ENCODE results near the gene NAV1. TPM values are rescaled to one million over a fixed set of nuclear protein-coding genes. Genes with fewer than 3 reads are reported as not detected.
"Not testable (repeated sequence)": the region's sequence is repeated elsewhere in the genome, so short reads cannot be mapped to it uniquely, and the experiment has no call there.

Gene NAV1
- total RNA-seq, 1 donor from 2014 or later, result 16.5 TPM

DNA sequence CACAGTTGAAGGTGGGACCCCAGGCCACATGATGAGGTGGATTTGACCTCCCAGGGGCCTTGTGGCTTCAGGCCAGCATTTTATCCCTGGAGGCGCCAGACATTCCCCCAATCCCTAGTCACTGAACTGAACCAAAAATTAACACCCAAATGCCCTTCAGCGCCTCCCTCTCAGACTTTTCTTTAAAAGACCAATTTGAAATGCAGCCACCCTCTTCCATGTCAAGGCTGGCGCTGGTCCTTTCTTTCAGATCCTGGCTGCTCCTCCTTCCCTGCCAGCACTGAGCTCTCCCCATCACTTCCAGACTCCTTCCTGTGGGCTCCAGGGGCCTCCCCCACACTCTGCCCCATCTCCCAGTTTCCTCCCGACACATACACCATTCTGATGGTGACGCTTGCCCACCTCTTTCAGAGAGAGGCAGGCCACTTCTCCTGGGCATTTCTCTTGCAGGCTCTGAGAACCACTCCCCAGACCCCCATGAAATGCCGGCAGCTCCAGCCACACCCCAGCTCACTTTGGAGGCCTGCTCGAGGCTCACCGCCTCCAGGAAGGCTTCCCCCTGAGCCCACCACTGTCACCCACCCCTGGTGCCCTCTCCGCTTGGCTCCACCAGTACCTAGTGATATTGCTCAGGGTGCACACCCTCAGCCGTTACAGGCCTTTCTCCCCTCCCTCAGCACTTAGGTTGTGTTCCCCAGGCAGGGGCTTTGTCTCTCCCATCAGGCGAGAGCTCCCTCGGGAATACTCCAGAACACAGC is 27.0 kb downstream of the NAV1 start:
- no peak for DNase-seq

GRCh38 chr1:201566529-201566823 is 27.5 kb downstream of the NAV1 start:
- no peak for DNase-seq

DNA sequence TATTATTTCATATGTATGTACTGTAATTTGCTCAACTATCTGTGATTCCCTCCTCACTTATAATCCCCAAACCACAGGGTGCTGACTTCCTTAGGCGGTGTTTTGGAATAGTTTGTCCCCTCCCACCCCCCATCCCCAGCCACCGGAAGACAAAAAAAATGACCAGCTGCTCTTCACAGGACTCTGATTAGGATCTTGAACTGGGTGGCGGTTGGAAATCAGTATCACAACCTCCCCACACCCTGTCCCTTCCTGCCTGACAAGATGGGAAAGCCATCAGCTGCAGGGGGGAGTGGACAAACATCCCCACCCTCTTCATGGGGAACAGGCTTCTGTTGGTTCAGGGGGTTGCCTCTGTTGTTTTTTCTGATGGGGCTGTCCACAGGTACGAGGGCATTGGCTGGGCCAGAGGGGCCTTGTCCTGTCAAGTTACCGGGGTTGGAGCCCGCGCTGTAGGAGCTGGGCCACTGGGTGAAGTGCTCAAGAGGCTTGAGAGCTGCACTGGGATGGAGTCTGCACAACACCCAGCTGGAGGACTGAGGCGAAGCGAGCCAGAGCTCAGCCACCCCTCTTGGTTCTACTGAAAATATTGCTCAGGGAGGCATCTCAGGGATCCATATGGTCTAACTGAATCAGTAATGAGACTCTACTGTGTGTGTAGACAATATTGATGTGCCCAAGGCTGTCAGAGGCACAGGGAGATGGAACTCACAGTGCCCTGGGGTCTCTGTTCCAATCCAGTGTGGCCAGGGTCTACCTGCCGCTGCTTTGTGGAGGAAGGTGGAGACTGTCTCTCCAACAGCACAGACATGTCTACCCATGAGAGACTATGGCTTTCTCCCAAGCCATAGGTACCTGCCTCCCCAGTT is 28.2 kb downstream of the NAV1 start:
- DNase-seq, result no peak

GRCh38 chr1:201568265-201568664 is 29.3 kb downstream of the NAV1 start:
- no peak for DNase-seq

- no peak for DNase-seq
Observed at GRCh38 chr1:201568859-201569294, 29.9 kb downstream of the NAV1 start.

DNA sequence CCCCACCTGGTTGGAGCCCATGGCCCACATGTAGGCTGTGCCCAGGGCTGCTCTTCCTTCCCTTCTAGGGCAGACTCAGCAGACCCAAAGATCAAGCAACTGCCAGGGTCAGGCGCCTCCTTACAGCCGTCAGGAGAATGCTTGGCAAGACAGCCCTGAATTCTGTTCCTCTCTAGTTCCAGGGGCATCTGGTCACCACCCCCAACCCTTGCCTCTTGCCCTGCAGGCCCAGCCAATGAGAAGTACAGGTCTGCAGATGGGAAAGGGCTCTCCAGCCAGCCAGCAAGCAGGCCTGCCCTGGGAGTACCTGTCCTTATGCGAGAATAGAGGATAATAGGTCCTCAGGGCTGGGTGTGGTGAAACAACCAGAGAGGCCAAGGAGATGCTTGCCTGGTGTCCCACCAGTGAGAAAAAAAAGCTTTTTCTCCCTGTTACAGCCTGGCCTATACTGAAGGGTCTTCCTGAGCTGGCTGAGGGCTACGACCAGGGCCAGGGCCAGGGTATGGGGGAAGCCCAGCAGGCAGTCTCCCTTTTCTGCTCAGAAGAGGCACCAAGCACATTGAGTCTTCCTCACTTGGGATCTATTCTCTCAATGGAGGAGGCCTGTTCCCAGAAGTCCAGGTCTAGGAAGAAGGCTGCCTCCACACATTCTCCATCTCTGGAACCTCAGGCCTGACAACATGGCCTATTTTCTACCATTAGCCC is 31.4 kb downstream of the NAV1 start:
- DNase-seq, result no peak

DNA sequence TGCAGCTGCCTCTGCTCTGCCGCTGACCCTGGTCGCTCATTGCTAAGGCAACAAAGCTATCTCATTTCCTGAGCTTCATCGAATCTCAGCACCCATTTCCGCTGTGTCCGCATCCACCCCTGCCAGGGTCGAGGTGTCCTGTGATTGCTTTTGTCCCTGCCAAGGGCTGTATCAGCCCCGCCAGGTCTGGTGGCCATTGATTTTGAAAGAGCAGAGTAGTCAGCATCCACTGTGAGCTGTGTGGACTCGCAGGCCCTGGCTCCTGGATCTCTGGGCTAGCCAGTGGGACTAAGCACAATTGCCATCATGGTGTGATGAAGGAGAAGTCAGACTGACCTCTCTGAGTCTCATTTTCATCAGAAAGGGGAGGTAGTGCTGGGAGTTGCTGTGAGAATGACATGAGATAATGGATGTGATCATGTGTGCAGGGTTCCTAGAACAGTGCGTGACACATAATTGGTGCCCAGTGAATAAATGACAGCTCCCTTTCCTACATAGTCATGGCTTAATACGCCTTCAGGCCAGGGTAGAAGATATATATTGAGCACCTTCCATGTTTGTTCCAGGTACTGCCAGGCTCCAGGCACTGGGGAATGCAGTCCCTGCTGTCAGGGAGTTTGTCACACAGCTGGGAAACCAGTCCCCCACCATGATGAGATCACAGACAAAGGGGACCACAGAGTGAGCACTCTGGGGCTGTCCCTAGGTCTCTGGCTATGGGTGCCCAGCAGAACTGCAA is 32.1 kb downstream of the NAV1 start:
- peak; percentile 51 for DNase-seq

DNA sequence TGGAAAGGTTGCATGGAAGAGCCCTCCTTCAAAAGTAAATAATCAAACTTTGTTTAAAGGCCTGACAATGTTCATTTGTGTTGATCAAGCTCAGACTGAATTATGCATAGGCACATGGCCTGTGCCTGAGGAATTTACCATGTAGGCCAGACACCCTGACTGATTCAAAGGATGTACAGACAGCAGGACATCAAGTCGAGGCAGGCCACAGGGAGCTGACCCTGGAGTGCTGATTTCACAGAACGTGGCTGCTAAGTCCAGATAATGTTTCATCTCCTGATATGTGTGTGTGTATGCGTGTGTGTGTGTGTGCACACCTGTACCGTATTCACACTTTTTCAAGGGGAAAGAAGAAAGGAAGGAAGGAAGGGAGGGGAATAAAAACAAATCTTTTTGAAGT is 34.1 kb downstream of the NAV1 start:
- no peak for DNase-seq

DNA sequence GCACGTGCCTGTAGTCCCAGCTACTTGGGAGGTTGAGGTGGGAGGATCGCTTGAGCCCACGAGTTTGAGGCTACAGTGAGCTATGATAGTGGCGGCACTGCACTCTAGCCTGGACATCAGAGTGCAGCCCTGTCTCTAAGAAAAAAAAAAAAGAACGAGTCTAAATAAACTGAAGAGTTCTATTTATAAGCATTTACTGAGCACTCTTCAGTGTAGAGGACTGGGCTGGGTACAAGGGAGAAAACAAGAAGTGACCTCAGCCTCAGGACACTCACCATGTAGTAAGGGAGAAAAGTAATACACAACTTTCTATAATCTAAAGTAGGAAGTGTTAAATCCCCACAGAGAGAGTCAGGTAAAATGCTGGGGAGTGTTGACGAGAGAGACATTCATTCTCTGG is 35.0 kb downstream of the NAV1 start:
- DNase-seq, result no peak

- no peak for DNase-seq
Observed at GRCh38 chr1:201575912-201576311, 37.0 kb downstream of the NAV1 start.

- DNase-seq, result no peak
Observed at GRCh38 chr1:201576914-201577313, 38.0 kb downstream of the NAV1 start.

DNA sequence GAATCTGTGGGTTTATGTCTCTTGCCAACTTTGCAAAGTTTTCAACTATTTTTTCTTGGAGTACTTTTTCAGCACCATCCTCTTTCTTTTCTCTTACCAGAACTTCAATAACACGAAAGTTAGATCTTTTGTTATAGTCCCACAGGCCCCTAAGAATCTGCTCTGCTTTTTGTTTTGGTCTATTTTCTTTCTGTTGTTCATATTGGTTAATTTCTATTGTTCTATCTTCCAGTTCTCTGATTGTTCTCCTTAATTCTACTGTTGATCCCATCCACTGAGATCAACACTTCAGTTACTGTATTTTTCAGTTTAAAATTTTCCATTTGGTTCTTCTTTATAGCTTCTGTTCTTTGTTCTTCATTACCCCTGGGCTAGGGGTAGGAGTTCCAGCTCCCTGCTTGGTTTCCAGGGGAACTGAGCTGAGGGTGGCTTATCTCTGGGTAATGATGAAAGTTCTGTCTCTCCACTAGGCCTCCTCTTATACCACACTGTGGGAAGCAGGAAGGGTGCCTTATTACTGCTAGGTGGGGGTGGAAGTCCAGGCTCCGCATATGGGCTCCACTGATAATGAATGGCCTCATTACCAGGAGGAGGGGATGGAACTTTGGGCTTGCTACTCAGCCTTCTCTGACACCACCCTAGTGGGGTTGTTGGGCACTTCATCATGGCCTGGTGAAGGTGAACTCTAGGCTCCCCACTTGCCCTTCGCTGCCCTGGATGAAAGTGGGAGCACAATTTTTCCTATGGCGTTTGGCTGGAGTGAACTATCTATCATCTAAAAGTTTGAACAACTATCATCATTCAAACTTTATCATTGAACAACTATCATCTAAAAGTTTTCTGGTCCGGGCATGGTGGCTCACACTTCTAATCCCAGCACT is 39.3 kb downstream of the NAV1 start:
- DNase-seq, result no peak

DNA sequence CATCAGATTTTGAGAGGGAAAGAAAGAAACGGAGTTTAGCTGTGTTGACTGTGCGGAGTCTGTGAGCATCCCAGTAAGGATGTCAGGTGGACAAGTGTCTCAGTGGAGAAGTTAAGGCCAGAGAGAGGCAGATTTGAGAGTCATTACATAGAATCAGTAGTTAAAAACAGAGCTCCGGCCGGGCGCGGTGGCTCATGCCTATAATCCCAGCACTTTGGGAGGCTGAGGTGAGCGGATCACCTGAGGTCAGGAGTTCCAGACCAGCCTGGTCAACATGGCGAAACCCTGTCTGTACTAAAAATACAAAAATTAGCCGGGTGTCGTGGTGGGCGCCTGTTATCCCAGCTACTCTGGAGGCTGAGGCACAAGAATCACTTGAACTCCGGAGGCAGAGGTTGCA is 42.4 kb downstream of the NAV1 start:
- not testable (repeated sequence) for DNase-seq

GRCh38 chr1:201582705-201583442 is 43.9 kb downstream of the NAV1 start:
- peak; percentile 36 for DNase-seq

DNA sequence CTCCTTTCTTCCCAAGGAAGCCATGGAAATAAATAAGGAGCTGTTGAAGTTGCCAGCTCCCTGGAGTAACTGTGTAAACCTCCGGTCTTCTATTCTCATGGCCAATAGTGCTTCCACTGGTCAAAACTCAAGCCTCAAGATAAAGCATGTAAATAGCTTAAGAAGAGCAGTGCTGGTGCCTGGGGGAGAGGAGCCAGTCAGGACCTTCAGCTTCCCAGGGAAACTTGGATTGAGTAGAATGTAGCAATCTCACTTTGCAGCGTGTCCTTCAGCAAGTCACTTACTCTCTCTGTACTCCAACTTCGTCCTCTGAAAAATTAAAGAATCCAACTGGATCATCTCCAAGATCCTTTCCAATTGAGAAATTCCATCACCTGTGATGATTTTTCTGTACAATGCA is 44.7 kb downstream of the NAV1 start:
- DNase-seq, result no peak

DNA sequence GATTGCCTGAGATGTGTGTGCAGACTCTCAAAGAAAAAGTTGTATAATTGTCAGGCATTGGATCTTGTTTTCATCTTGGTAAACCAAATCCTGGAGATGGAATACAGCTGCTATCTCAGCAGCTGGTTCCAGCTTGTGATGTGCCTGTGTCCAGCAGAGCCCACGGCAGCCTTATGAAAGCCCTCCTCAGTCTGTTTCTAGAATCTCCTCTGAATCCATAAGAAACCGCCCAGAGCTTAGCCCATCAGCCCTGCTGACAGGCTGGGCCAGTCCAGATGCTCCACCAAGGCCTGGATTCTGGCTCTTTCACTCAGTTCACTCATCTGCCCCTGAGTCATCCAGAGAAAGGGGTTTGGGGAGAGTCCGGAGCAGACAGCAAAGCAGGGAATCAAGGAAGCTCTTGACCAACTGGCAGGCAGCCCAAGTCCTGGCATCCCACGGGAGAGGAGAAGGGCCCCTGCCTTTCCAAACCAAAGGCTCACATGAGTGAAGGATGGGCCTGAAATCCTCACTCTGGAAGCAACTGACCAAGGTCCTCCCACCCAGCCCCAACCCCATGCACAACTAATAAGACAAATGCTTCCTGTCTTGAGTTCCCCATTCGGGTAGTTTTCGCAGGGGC is 45.7 kb downstream of the NAV1 start:
- DNase-seq, result no peak

- DNase-seq, result no peak
Observed at GRCh38 chr1:201585093-201585483, 46.2 kb downstream of the NAV1 start.

GRCh38 chr1:201585901-201586300 is 47.0 kb downstream of the NAV1 start:
- DNase-seq, result no peak

- DNase-seq, result no peak
Observed at GRCh38 chr1:201586806-201587205, 47.9 kb downstream of the NAV1 start.

DNA sequence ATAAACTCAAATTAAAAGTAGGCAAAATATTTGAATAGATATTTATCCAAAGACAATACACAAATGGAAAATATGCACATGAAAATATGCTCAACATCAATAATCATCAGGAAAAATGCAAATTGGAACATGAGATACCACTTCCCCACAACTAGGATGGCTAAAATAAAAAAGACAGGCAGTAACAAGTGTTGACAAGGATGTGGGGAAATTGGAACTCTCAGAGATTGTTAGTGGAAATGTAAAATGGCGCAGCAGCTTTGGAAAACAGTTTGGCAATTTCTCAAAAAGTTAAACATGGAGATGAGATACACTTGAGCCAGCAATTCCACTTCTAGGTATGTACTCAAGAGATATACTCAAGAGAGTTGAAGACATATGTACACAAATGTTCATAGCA is 48.8 kb downstream of the NAV1 start:
- DNase-seq, result no peak

Data from dermis blood vessel endothelial cell (primary cell).